Suprapubic skin (tissue), 3 donors: ENCODE measurements around the gene TMEM175.

Experiments used
- CTCF ChIP-seq, 2 donors: fragments of 200-600 bp in 1 of 2; fragments of 450-650 bp in 1 of 2; sonication (generic) in 1 of 2; IDR thresholded peaks; one replicate each; pipeline ENCODE4 v1.5.1; 2016 to 2019; ENCODE audit warnings: antibody characterized with exemption in 2 of 2, mild to moderate bottlenecking in 1 of 2, moderate library complexity in 1 of 2
- EP300 ChIP-seq: sonication (generic); formaldehyde crosslinking; IDR thresholded peaks from one replicate; pipeline ENCODE4 v1.6.1; 2017; ENCODE audit warnings: antibody characterized with exemption
- POLR2A ChIP-seq, 2 donors: fragments of 450-650 bp; IDR thresholded peaks; one replicate each; pipeline ENCODE4 v1.6.1; 2017; ENCODE audit warnings: antibody characterized with exemption in 2 of 2, mild to moderate bottlenecking in 2 of 2, moderate library complexity in 2 of 2

GRCh38 chr4:896216-896615, 36.0 kb upstream of the TMEM175 start:
- TF ChIP-seq CTCF (IDR thresholded peaks at IDR 0.05) (no peak), EP300 (no peak), POLR2A (IDR thresholded peaks at IDR 0.05) (no peak)
